Measurements from ENCODE around the gene CAPN9.

Gene CAPN9

DNA sequence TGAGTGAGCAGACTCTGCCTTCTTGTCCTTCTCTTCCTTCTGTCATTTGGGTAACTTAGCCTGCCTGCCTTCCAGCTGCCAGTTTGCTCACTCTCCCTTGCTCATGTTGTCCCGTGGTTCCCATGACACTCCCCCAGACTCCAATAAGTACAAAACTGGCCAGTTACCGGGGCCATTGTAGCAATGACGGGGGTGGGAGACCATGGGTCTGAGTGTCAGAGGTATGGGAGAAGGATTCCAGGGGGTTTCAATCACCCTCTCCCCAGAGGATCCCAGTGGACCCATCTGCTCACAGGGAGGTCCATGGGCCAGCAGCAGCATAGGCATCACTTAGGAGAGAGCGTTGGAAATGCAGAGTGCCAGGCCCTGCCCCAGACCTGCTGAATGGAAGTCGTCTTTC lies 51.3 kb downstream of the CAPN9 start:
- TF ChIP-seq PPARA (CRISPR knock-in tag; IDR thresholded peaks at IDR 0.05; ENCODE audit: borderline replicate concordance), result no peak
- TF ChIP-seq BACH2 (CRISPR knock-in tag; IDR thresholded peaks at IDR 0.05; ENCODE audit: borderline replicate concordance), result no peak
- no peak for TF ChIP-seq CSDC2 (CRISPR knock-in tag; IDR thresholded peaks at IDR 0.05)
- no peak for TF ChIP-seq ZNF565 (CRISPR knock-in tag; conservative IDR thresholded peaks at IDR 0.05; ENCODE audit: low read depth)
- no peak for TF ChIP-seq ISL1 (CRISPR knock-in tag; IDR thresholded peaks at IDR 0.05)
- no peak for TF ChIP-seq ZNF70 (CRISPR knock-in tag; IDR thresholded peaks at IDR 0.05)
- no peak for TF ChIP-seq TCF4 (CRISPR knock-in tag; IDR thresholded peaks at IDR 0.05; ENCODE audit: borderline replicate concordance)
- TF ChIP-seq, protein P1, sequence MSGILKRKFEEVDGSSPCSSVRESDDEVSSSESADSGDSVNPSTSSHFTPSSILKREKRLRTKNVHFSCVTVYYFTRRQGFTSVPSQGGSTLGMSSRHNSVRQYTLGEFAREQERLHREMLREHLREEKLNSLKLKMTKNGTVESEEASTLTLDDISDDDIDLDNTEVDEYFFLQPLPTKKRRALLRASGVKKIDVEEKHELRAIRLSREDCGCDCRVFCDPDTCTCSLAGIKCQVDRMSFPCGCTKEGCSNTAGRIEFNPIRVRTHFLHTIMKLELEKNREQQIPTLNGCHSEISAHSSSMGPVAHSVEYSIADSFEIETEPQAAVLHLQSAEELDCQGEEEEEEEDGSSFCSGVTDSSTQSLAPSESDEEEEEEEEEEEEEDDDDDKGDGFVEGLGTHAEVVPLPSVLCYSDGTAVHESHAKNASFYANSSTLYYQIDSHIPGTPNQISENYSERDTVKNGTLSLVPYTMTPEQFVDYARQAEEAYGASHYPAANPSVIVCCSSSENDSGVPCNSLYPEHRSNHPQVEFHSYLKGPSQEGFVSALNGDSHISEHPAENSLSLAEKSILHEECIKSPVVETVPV (CRISPR knock-in tag; IDR thresholded peaks at IDR 0.05), result no peak
- TF ChIP-seq, protein P2, sequence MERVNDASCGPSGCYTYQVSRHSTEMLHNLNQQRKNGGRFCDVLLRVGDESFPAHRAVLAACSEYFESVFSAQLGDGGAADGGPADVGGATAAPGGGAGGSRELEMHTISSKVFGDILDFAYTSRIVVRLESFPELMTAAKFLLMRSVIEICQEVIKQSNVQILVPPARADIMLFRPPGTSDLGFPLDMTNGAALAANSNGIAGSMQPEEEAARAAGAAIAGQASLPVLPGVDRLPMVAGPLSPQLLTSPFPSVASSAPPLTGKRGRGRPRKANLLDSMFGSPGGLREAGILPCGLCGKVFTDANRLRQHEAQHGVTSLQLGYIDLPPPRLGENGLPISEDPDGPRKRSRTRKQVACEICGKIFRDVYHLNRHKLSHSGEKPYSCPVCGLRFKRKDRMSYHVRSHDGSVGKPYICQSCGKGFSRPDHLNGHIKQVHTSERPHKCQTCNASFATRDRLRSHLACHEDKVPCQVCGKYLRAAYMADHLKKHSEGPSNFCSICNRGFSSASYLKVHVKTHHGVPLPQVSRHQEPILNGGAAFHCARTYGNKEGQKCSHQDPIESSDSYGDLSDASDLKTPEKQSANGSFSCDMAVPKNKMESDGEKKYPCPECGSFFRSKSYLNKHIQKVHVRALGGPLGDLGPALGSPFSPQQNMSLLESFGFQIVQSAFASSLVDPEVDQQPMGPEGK (CRISPR knock-in tag; IDR thresholded peaks at IDR 0.05; ENCODE audit: borderline replicate concordance), result no peak
- no peak for TF ChIP-seq TOX (CRISPR knock-in tag; IDR thresholded peaks at IDR 0.05; ENCODE audit: borderline replicate concordance)
- no peak for TF ChIP-seq ZFP30 (CRISPR knock-in tag; IDR thresholded peaks at IDR 0.05)
- TF ChIP-seq ARNTL (CRISPR knock-in tag; IDR thresholded peaks at IDR 0.05; ENCODE audit: borderline replicate concordance, low read depth), result no peak
- TF ChIP-seq, protein P3, sequence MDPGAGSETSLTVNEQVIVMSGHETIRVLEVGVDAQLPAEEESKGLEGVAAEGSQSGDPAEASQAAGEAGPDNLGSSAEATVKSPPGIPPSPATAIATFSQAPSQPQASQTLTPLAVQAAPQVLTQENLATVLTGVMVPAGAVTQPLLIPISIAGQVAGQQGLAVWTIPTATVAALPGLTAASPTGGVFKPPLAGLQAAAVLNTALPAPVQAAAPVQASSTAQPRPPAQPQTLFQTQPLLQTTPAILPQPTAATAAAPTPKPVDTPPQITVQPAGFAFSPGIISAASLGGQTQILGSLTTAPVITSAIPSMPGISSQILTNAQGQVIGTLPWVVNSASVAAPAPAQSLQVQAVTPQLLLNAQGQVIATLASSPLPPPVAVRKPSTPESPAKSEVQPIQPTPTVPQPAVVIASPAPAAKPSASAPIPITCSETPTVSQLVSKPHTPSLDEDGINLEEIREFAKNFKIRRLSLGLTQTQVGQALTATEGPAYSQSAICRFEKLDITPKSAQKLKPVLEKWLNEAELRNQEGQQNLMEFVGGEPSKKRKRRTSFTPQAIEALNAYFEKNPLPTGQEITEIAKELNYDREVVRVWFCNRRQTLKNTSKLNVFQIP (CRISPR knock-in tag; IDR thresholded peaks at IDR 0.05; ENCODE audit: borderline replicate concordance, low read depth), result no peak
- TF ChIP-seq ZNF8 (CRISPR knock-in tag; IDR thresholded peaks at IDR 0.05), result no peak
- TF ChIP-seq ZFP3 (CRISPR knock-in tag; IDR thresholded peaks at IDR 0.05), result no peak
- no peak for ATAC-seq

DNA sequence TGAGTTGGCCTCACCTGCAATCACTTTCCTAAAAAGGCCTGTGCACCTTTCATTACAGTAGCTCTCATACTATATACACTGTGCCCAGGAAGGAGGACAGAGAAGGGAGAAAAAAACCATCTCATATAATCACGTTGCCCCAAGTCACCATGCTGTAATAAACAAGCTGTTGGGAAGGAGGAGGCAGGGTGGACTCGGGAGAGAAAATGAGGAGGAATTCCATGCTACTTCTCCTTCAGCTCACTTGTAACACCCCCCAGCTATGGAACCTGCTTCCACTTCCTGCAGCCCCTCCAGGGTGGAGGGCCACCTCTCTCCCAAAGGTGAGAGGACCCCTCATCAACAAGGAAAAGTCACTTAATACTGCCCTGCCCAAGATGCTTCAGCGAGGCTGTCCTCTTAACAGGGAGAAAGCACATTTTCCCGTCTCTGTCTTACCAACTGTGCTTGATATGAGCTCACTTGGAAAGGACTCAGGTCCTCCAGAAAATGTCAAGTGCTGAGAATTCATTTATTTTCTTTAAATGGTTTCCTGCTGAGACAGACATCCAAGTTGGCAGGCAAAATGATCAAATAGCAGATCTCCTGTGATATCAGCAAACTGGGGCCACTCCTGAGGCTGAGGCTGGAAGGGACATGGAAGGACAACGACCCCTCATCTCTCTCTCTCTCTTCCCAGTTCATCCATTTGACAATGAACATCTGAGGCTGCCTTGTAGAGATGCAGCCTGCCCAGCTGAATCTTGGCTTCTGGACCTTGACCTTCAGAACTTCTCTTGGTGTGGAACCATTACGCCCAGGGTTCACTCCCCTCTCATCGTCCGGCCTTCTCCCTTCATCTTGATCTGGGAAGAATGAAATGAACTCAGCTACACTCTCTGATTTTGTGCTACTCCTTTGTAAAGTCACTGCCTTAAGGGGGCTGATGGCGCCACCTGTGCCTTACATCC lies 54.0 kb downstream of the CAPN9 start:
- TF ChIP-seq OSR1 (CRISPR knock-in tag; IDR thresholded peaks at IDR 0.05), result no peak
- TF ChIP-seq GLIS3 (CRISPR knock-in tag; IDR thresholded peaks at IDR 0.05), result no peak
- TF ChIP-seq, protein P3 (CRISPR knock-in tag; IDR thresholded peaks at IDR 0.05; ENCODE audit: borderline replicate concordance, low read depth), result no peak
- TF ChIP-seq, protein P2 (CRISPR knock-in tag; IDR thresholded peaks at IDR 0.05; ENCODE audit: borderline replicate concordance), result no peak
- no peak for TF ChIP-seq BACH2 (CRISPR knock-in tag; IDR thresholded peaks at IDR 0.05; ENCODE audit: borderline replicate concordance)
- TF ChIP-seq TOX (CRISPR knock-in tag; IDR thresholded peaks at IDR 0.05; ENCODE audit: borderline replicate concordance), result no peak
- no peak for TF ChIP-seq PPARA (CRISPR knock-in tag; IDR thresholded peaks at IDR 0.05; ENCODE audit: borderline replicate concordance)
- no peak for TF ChIP-seq ZC3H10 (CRISPR knock-in tag; IDR thresholded peaks at IDR 0.05)
- TF ChIP-seq, protein P1 (CRISPR knock-in tag; IDR thresholded peaks at IDR 0.05), result no peak
- TF ChIP-seq ARNTL (CRISPR knock-in tag; IDR thresholded peaks at IDR 0.05; ENCODE audit: borderline replicate concordance, low read depth), result no peak
- TF ChIP-seq, protein P4, sequence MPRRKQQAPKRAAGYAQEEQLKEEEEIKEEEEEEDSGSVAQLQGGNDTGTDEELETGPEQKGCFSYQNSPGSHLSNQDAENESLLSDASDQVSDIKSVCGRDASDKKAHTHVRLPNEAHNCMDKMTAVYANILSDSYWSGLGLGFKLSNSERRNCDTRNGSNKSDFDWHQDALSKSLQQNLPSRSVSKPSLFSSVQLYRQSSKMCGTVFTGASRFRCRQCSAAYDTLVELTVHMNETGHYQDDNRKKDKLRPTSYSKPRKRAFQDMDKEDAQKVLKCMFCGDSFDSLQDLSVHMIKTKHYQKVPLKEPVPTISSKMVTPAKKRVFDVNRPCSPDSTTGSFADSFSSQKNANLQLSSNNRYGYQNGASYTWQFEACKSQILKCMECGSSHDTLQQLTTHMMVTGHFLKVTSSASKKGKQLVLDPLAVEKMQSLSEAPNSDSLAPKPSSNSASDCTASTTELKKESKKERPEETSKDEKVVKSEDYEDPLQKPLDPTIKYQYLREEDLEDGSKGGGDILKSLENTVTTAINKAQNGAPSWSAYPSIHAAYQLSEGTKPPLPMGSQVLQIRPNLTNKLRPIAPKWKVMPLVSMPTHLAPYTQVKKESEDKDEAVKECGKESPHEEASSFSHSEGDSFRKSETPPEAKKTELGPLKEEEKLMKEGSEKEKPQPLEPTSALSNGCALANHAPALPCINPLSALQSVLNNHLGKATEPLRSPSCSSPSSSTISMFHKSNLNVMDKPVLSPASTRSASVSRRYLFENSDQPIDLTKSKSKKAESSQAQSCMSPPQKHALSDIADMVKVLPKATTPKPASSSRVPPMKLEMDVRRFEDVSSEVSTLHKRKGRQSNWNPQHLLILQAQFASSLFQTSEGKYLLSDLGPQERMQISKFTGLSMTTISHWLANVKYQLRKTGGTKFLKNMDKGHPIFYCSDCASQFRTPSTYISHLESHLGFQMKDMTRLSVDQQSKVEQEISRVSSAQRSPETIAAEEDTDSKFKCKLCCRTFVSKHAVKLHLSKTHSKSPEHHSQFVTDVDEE (CRISPR knock-in tag; IDR thresholded peaks at IDR 0.05), result no peak
- no peak for TF ChIP-seq RARB (CRISPR knock-in tag; IDR thresholded peaks at IDR 0.05)
- TF ChIP-seq TCF4 (CRISPR knock-in tag; IDR thresholded peaks at IDR 0.05; ENCODE audit: borderline replicate concordance), result no peak
- no peak for TF ChIP-seq ZNF565 (CRISPR knock-in tag; conservative IDR thresholded peaks at IDR 0.05; ENCODE audit: low read depth)
- no peak for TF ChIP-seq ESRRG (CRISPR knock-in tag; IDR thresholded peaks at IDR 0.05)
- no peak for TF ChIP-seq ZFP30 (CRISPR knock-in tag; IDR thresholded peaks at IDR 0.05)
- no peak for TF ChIP-seq ISL1 (CRISPR knock-in tag; IDR thresholded peaks at IDR 0.05)
- no peak for ATAC-seq
